Measurements from ENCODE around the gene PRDX2. TPM values are rescaled to one million over a fixed set of nuclear protein-coding genes. Genes with fewer than 3 reads are reported as not detected.

The PRDX2 gene
- total RNA-seq, 1 donor from 2014 or later = 294 TPM

GRCh38 chr19:12774588-12775555 lies 26.7 kb downstream of the PRDX2 start, which contains the start of gene HOOK2:
TSS of gene HOOK2 (minus strand) at chr19:12775552. CDS start at chr19:12775449, 103 bp downstream.
- Mint-ChIP-seq H3K36me3 (ENCODE audit: low read depth) (no peaks in the 10 kb centered on the region), H3K4me3 (peak within 1 kb of the TSS; percentile 74), H3K4me1 (peaks cover 33% of the 10 kb centered on the region), H3K9me3 (no peaks in the 10 kb centered on the region), H3K27ac (peak within 1 kb of the TSS; percentile 70), H3K27me3 (no peaks in the 10 kb centered on the region)
- intact Hi-C loops (cut with micrococcal nuclease) = loop anchor here (5.0 kb wide), 1 partner anchor 62 kb away; the partner anchor contains the start of gene MAST1
- DNase-seq = no peak

GRCh38 chr19:12773571-12773970 lies 28.0 kb downstream of the PRDX2 start:
- peaks cover 23% of the 10 kb centered on the region for H3K4me1 Mint-ChIP-seq
- intact Hi-C loops (cut with micrococcal nuclease) = no loop called here
- H3K4me3 Mint-ChIP-seq = peak overlapping the region; percentile 15
- H3K36me3 Mint-ChIP-seq (ENCODE audit: low read depth) = no peaks in the 10 kb centered on the region
- no peaks in the 10 kb centered on the region for H3K9me3 Mint-ChIP-seq
- H3K27me3 Mint-ChIP-seq = no peaks in the 10 kb centered on the region
- peak; percentile 70 for DNase-seq
- peak overlapping the region; percentile 9 for H3K27ac Mint-ChIP-seq

DNA sequence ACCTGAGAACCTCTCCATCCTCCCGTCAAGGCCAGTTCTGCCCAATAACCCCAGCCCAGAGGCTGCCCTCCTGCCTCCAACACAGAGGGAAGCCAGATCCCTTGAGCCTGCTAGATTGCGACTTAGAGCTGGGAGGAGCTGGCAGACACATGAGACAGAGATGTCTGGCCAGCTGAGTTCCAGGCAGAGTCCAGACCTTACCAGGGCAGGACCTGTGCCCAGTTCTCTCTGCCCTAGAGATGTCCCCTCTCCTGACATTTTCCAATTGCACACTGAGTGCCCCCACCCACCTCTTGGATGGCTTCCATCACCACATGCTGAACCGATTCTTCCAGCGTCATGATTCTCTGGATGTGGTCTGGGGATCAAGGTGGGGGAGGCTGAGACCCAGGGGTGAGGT lies 29.3 kb downstream of the PRDX2 start:
- H3K9me3 Mint-ChIP-seq = no peaks in the 10 kb centered on the region
- H3K4me3 Mint-ChIP-seq = no peak overlapping the region
- intact Hi-C loops (cut with micrococcal nuclease) = no loop called here
- no peaks in the 10 kb centered on the region for H3K27me3 Mint-ChIP-seq
- peaks cover 17% of the 10 kb centered on the region for H3K4me1 Mint-ChIP-seq
- no peak overlapping the region for H3K27ac Mint-ChIP-seq
- H3K36me3 Mint-ChIP-seq (ENCODE audit: low read depth) = no peaks in the 10 kb centered on the region
- DNase-seq = no peak

- Mint-ChIP-seq H3K9me3 (no peaks in the 10 kb centered on the region), H3K27ac (no peak overlapping the region), H3K36me3 (ENCODE audit: low read depth) (no peaks in the 10 kb centered on the region), H3K4me3 (no peak overlapping the region), H3K27me3 (no peaks in the 10 kb centered on the region), H3K4me1 (peaks cover 14% of the 10 kb centered on the region)
- DNase-seq = no peak
- intact Hi-C loops (cut with micrococcal nuclease) = no loop called here
Observed at GRCh38 chr19:12770922-12771321, 30.7 kb downstream of the PRDX2 start.

GRCh38 chr19:12769689-12770088 lies 31.9 kb downstream of the PRDX2 start:
- H3K27ac Mint-ChIP-seq = no peak overlapping the region
- intact Hi-C loops (cut with micrococcal nuclease) = no loop called here
- peak; percentile 79 for DNase-seq
- no peaks in the 10 kb centered on the region for H3K9me3 Mint-ChIP-seq
- no peaks in the 10 kb centered on the region for H3K36me3 Mint-ChIP-seq (ENCODE audit: low read depth)
- no peaks in the 10 kb centered on the region for H3K27me3 Mint-ChIP-seq
- H3K4me3 Mint-ChIP-seq = no peak overlapping the region
- H3K4me1 Mint-ChIP-seq = peaks cover 14% of the 10 kb centered on the region

- DNase-seq = no peak
- intact Hi-C loops (cut with micrococcal nuclease) = loop anchor here (2.0 kb wide), 1 partner anchor 79 kb away; no protein-coding TSS in a partner anchor
- no peaks in the 10 kb centered on the region for H3K36me3 Mint-ChIP-seq (ENCODE audit: low read depth)
- H3K9me3 Mint-ChIP-seq = no peaks in the 10 kb centered on the region
- H3K4me1 Mint-ChIP-seq = peaks cover 3% of the 10 kb centered on the region
- H3K27me3 Mint-ChIP-seq = no peaks in the 10 kb centered on the region
- H3K27ac Mint-ChIP-seq = no peak overlapping the region
- H3K4me3 Mint-ChIP-seq = no peak overlapping the region
Observed at GRCh38 chr19:12767666-12768065, 33.9 kb downstream of the PRDX2 start.

GRCh38 chr19:12767150-12767549 lies 34.5 kb downstream of the PRDX2 start:
- DNase-seq = no peak
- intact Hi-C loops (cut with micrococcal nuclease) = loop anchor here (2.0 kb wide), 1 partner anchor 80 kb away; no protein-coding TSS in a partner anchor
- Mint-ChIP-seq H3K27ac (no peak overlapping the region), H3K27me3 (no peaks in the 10 kb centered on the region), H3K4me3 (no peak overlapping the region), H3K36me3 (ENCODE audit: low read depth) (no peaks in the 10 kb centered on the region), H3K9me3 (no peaks in the 10 kb centered on the region), H3K4me1 (peaks cover 3% of the 10 kb centered on the region)

DNA sequence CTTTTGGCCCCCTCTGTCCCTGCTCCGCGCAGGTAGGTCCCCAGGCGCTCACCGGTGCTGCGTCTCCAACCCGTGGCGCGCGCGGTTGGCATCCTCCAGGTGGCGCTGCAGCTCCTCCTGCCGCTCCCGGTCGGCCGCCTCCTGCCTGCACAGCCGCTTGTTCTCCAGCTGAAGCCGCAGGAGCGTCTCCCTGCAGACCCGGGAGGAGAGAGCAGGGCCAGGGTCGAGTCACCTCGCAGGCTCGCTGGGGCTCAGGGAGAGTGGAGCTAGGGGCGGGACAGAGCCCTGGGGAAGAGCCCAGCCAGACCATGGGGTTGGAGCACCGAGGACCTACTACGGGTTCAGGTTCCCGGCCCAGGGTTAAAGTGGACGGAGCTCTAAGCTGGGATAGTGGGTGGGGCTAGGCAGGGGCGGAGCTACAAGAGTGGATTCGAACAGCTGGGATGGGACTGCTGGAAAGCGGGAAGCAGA lies 35.5 kb downstream of the PRDX2 start:
- H3K4me1 Mint-ChIP-seq = peaks cover 3% of the 10 kb centered on the region
- H3K27ac Mint-ChIP-seq = no peak overlapping the region
- no peaks in the 10 kb centered on the region for H3K27me3 Mint-ChIP-seq
- peak overlapping the region; percentile 70 for H3K4me3 Mint-ChIP-seq
- H3K9me3 Mint-ChIP-seq = no peaks in the 10 kb centered on the region
- peak; percentile 96 for DNase-seq
- H3K36me3 Mint-ChIP-seq (ENCODE audit: low read depth) = no peaks in the 10 kb centered on the region
- intact Hi-C loops (cut with micrococcal nuclease) = loop anchor here (1.0 to 2.0 kb wide), 2 partner anchors 30 to 81 kb away; no protein-coding TSS in a partner anchor

DNA sequence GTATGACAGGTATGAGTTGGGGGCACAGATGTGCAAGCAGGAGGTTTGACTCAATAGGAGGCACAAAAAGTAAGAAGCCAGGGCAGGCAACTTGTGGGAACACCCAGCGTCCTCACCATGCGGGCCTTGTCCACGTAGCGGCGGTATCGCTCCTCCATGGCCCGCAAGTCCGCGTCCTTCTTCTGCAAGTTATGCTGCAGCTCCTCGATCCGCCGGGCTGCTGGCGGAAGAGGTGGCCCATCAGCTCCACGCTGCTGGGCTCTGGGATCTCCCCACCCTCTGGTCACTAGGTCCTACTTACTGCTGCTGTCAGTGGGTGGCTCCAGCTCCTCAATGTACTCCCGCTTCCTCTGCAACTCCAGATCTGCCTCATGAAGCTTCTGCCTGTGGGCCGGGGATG lies 36.9 kb downstream of the PRDX2 start:
- Mint-ChIP-seq H3K27ac (no peak overlapping the region), H3K9me3 (no peaks in the 10 kb centered on the region), H3K4me3 (no peak overlapping the region), H3K27me3 (no peaks in the 10 kb centered on the region), H3K36me3 (ENCODE audit: low read depth) (no peaks in the 10 kb centered on the region), H3K4me1 (peaks cover 4% of the 10 kb centered on the region)
- no peak for DNase-seq
- intact Hi-C loops (cut with micrococcal nuclease) = no loop called here

GRCh38 chr19:12763100-12763499 lies 38.5 kb downstream of the PRDX2 start:
- intact Hi-C loops (cut with micrococcal nuclease) = no loop called here
- no peak for DNase-seq
- Mint-ChIP-seq H3K27ac (no peak overlapping the region), H3K27me3 (peaks cover 2% of the 10 kb centered on the region), H3K9me3 (no peaks in the 10 kb centered on the region), H3K4me3 (no peak overlapping the region), H3K36me3 (ENCODE audit: low read depth) (no peaks in the 10 kb centered on the region), H3K4me1 (peaks cover 6% of the 10 kb centered on the region)

- H3K27me3 Mint-ChIP-seq = peaks cover 4% of the 10 kb centered on the region
- H3K36me3 Mint-ChIP-seq (ENCODE audit: low read depth) = no peaks in the 10 kb centered on the region
- no peaks in the 10 kb centered on the region for H3K9me3 Mint-ChIP-seq
- no peak overlapping the region for H3K27ac Mint-ChIP-seq
- H3K4me1 Mint-ChIP-seq = peaks cover 8% of the 10 kb centered on the region
- intact Hi-C loops (cut with micrococcal nuclease) = loop anchor here (1.0 kb wide), 1 partner anchor 37 kb away; no protein-coding TSS in a partner anchor
- no peak for DNase-seq
- H3K4me3 Mint-ChIP-seq = no peak overlapping the region
Observed at GRCh38 chr19:12759686-12760085, 41.9 kb downstream of the PRDX2 start.

- Mint-ChIP-seq H3K27ac (no peak overlapping the region), H3K4me3 (peak overlapping the region; percentile 75), H3K27me3 (peaks cover 8% of the 10 kb centered on the region), H3K9me3 (no peaks in the 10 kb centered on the region), H3K4me1 (peaks cover 8% of the 10 kb centered on the region), H3K36me3 (ENCODE audit: low read depth) (no peaks in the 10 kb centered on the region)
- intact Hi-C loops (cut with micrococcal nuclease) = loop anchor here (1.0 kb wide), 1 partner anchor 40 kb away; no protein-coding TSS in a partner anchor
- DNase-seq = peak; percentile 93
Observed at GRCh38 chr19:12757544-12758274, 43.9 kb downstream of the PRDX2 start.

GRCh38 chr19:12756150-12756883 lies 45.3 kb downstream of the PRDX2 start:
- no peak overlapping the region for H3K27ac Mint-ChIP-seq
- DNase-seq = no peak
- intact Hi-C loops (cut with micrococcal nuclease) = no loop called here
- peaks cover 13% of the 10 kb centered on the region for H3K27me3 Mint-ChIP-seq
- no peaks in the 10 kb centered on the region for H3K36me3 Mint-ChIP-seq (ENCODE audit: low read depth)
- no peak overlapping the region for H3K4me3 Mint-ChIP-seq
- no peaks in the 10 kb centered on the region for H3K9me3 Mint-ChIP-seq
- peaks cover 8% of the 10 kb centered on the region for H3K4me1 Mint-ChIP-seq

Data from activated CD4-positive, alpha-beta T cell treated with anti-CD3 and anti-CD28 coated beads, Interleukin-2, amount 10 ng/mL, durations not matched to agents 24 days and 14 days (primary cell).